K562 (cell line): ENCODE measurements around the gene ARHGDIB. TPM values are rescaled to one million over a fixed set of nuclear protein-coding genes. Genes with fewer than 3 reads are reported as not detected.
A peak's percentile ranks its signal among the peaks of the same experiment; 100 is the strongest.

Experiments
- ATAC-seq: fragments of 200-7000 bp; cut with Tn5 transposase; 3 replicates; pipeline ENCODE4 v1.9.1; 2020; ENCODE audit warnings: moderate library complexity
- BruUV-seq: library from RNA; stranded (reverse); fragments of 400-500 nt; replicated peaks from 2 replicates; lab custom pipeline; 2021; lab: Mats Ljungman, UMichigan
- CTCF ChIA-PET: fragments of 300-600 bp; formaldehyde crosslinking; extraction: SDS; loops from one replicate; lab custom pipeline; 2021; ENCODE audit warnings: low intra/inter-chr PET ratio; lab: Yijun Ruan, JAX
- POLR2A ChIA-PET: fragments of 300-600, 350-650 bp; sonication (Branson Sonifier 250); formaldehyde crosslinking; extraction: SDS; loops from one replicate; lab custom pipeline; 2021; ENCODE audit warnings: antibody characterized with exemption, inconsistent platforms; lab: Yijun Ruan, JAX
- DNase-seq, 4 experiments: peaks; one replicate each; pipeline versions ENCODE4 v3.0.0 to v3.0.0-alpha.2; 2011 to 2018; ENCODE audit warnings: low spot score in 3 of 4, mixed read lengths in 3 of 4; ENCODE audit errors: extremely low read depth in 1 of 4
- FAIRE-seq: peaks from 2 replicates; lab custom pipeline; 2011; peaks lifted over from hg19 to GRCh38; lab: Jason Lieb, UNC
- H2AFZ ChIP-seq: 2 replicates; pipeline ENCODE4 v1.6.0; 2011; ENCODE audit warnings: low read depth, low read length, control low read depth, inconsistent platforms
- H3K27ac ChIP-seq: fragments of 200-600 bp; 3 replicates; pipeline ENCODE4 v1.8.0; 2011; ENCODE audit warnings: low read depth, mild to moderate bottlenecking, control low read depth, inconsistent platforms, low read length, moderate library complexity, mixed read lengths; ENCODE audit errors: extremely low read depth
- H3K27me3 ChIP-seq, 2 experiments: fragments of 300-600 bp in 1 of 2; 2 replicates in 1 of 2; 3 replicates in 1 of 2; pipeline versions ENCODE4 v1.6.0 to v1.8.0; 2011; ENCODE audit warnings: inconsistent platforms in 2 of 2, low read length in 2 of 2, mild to moderate bottlenecking in 1 of 2, mixed read lengths in 1 of 2, moderate library complexity in 1 of 2; ENCODE audit not compliant: control insufficient read depth in 2 of 2, insufficient read depth in 2 of 2
- H3K36me3 ChIP-seq: fragments of 300-600 bp; 3 replicates; pipeline ENCODE4 v1.8.0; 2011; ENCODE audit warnings: mild to moderate bottlenecking, low read length, inconsistent platforms; ENCODE audit not compliant: control insufficient read depth, insufficient read depth
- H3K4me1 ChIP-seq, 2 experiments: fragments of 200-600 bp in 1 of 2; replicated peaks in 1 of 2; 2 replicates in 1 of 2; 3 replicates in 1 of 2; pipeline versions ENCODE4 v1.5.1 to v1.8.0; 2011; ENCODE audit warnings: inconsistent platforms in 2 of 2, low read length in 2 of 2, mild to moderate bottlenecking in 1 of 2, mixed read lengths in 1 of 2, moderate library complexity in 1 of 2; ENCODE audit not compliant: control insufficient read depth in 2 of 2, insufficient read depth in 2 of 2
- H3K4me2 ChIP-seq: 2 replicates; pipeline ENCODE4 v1.6.1; 2011; ENCODE audit warnings: low read length, control low read depth, inconsistent platforms, mixed read lengths; ENCODE audit not compliant: insufficient read depth
- H3K4me3 ChIP-seq: fragments of 200-600 bp; sonication (generic), shearing (Covaris generic); 2 replicates; pipeline ENCODE4 v1.5.1; 2016; ENCODE audit warnings: control low read depth, inconsistent platforms
- H3K79me2 ChIP-seq: fragments of 200-600 bp; 3 replicates; pipeline ENCODE4 v1.8.0; 2011; ENCODE audit warnings: low read length, inconsistent platforms; ENCODE audit not compliant: control insufficient read depth, insufficient read depth
- H3K9ac ChIP-seq, 2 experiments: 2 replicates each; pipeline versions ENCODE4 v1.6.0 to v1.6.1; 2011; ENCODE audit warnings: low read depth in 2 of 2, low read length in 2 of 2, control low read depth in 1 of 2, inconsistent platforms in 1 of 2, mild to moderate bottlenecking in 1 of 2, mixed read lengths in 1 of 2; ENCODE audit not compliant: insufficient read depth in 1 of 2
- H3K9me1 ChIP-seq: one replicate; pipeline ENCODE4 v1.6.0; 2011; ENCODE audit warnings: inconsistent platforms, mild to moderate bottlenecking, low read length, moderate library complexity; ENCODE audit not compliant: control insufficient read depth, insufficient read depth
- H3K9me3 ChIP-seq: replicated peaks from 2 replicates; pipeline ENCODE4 v1.5.1; 2011; ENCODE audit warnings: low read depth, low read length, inconsistent platforms; ENCODE audit not compliant: control insufficient read depth, insufficient read depth
- H4K20me1 ChIP-seq: replicated peaks from 2 replicates; pipeline ENCODE4 v1.6.1; 2011; ENCODE audit warnings: low read length, inconsistent platforms, mixed read lengths; ENCODE audit not compliant: control insufficient read depth, insufficient read depth
- EP300 ChIP-seq: IDR thresholded peaks from 2 replicates; pipeline ENCODE4 v1.6.1; 2012; ENCODE audit warnings: low read length, improper control_type of control experiment
- ERF ChIP-seq: fragments of 450-650 bp; formaldehyde crosslinking; IDR thresholded peaks from 2 replicates; pipeline ENCODE4 v1.4.0; 2020; ENCODE audit warnings: mild to moderate bottlenecking, mixed read lengths
- ETV6 ChIP-seq, 3 experiments: fragments of 150-350 bp in 1 of 3; sonication (generic) in 1 of 3; formaldehyde crosslinking in 1 of 3; IDR thresholded peaks; 2 replicates each; pipeline versions ENCODE4 v1.6.1 to v1.8.0; 2014 to 2022; ENCODE audit warnings: borderline replicate concordance in 2 of 3, low read depth in 2 of 3, antibody characterized with exemption in 1 of 3, low read length in 1 of 3, mild to moderate bottlenecking in 1 of 3, missing genetic modification reagents in 1 of 3
- HDAC3 ChIP-seq: fragments of 450-650 bp; IDR thresholded peaks from 2 replicates; pipeline ENCODE4 v1.6.1; 2018; ENCODE audit warnings: borderline replicate concordance, mild to moderate bottlenecking, moderate library complexity; ENCODE audit not compliant: partially characterized antibody
- ILK ChIP-seq: fragments of 450-650 bp; IDR thresholded peaks from 2 replicates; pipeline ENCODE4 v1.6.1; 2016; ENCODE audit warnings: missing genetic modification characterization, low read depth, mild to moderate bottlenecking, missing compliant biosample characterization, moderate library complexity, borderline replicate concordance
- KLF6 ChIP-seq: fragments of 250-450 bp; sonication (Bioruptor Pico); IDR thresholded peaks from 2 replicates; pipeline ENCODE4 v1.4.0; 2020; ENCODE audit warnings: mild to moderate bottlenecking, moderate library complexity, borderline replicate concordance
- OTX1 ChIP-seq: fragments of 450-650 bp; formaldehyde crosslinking; IDR thresholded peaks from 2 replicates; pipeline ENCODE4 v1.4.0; 2022; ENCODE audit warnings: mild to moderate bottlenecking
- POLR2H ChIP-seq: IDR thresholded peaks from 2 replicates; pipeline ENCODE4 v1.6.1; 2016; ENCODE audit warnings: missing genetic modification characterization, low read depth, mild to moderate bottlenecking, control low read depth, missing compliant biosample characterization, moderate library complexity
- RHOXF2B ChIP-seq: fragments of 250-450 bp; sonication (Bioruptor Pico); conservative IDR thresholded peaks from 2 replicates; pipeline ENCODE4 v1.5.1; 2021
- RUNX1 ChIP-seq: sonication (generic); IDR thresholded peaks from 2 replicates; pipeline ENCODE4 v1.6.1; 2016; ENCODE audit warnings: antibody characterized with exemption, low read depth
- SRF ChIP-seq, 2 experiments: fragments of 250-450, 450-650 bp in 1 of 2; sonication (Bioruptor Pico) in 1 of 2; sonication (generic) in 1 of 2; formaldehyde crosslinking; IDR thresholded peaks; 2 replicates each; pipeline versions ENCODE4 v1.5.0 to v1.5.1; 2020 to 2022; ENCODE audit warnings: mild to moderate bottlenecking in 1 of 2, missing genetic modification reagents in 1 of 2
- SRSF3 ChIP-seq: fragments of 200-400 bp; formaldehyde crosslinking; IDR thresholded peaks from 2 replicates; pipeline ENCODE4 v1.6.1; 2016; ENCODE audit warnings: mild to moderate bottlenecking, low read length, moderate library complexity; ENCODE audit not compliant: insufficient read depth
- ZKSCAN8 ChIP-seq: fragments of 200-800 bp; sonication (Bioruptor generic); IDR thresholded peaks from 2 replicates; pipeline ENCODE4 v1.6.1; 2016; ENCODE audit warnings: missing genetic modification characterization, missing compliant biosample characterization
- ZNF584 ChIP-seq: fragments of 200-800 bp; sonication (Bioruptor generic); IDR thresholded peaks from 2 replicates; pipeline ENCODE4 v1.6.1; 2016; ENCODE audit warnings: low read depth, mild to moderate bottlenecking, missing genetic modification characterization, missing compliant biosample characterization
- ZNF766 ChIP-seq: fragments of 200-800 bp; sonication (Bioruptor generic); conservative IDR thresholded peaks from 2 replicates; pipeline ENCODE4 v1.6.1; 2016; ENCODE audit warnings: missing genetic modification characterization, missing compliant biosample characterization
- WGBS: fragments of 100-300 bp; shearing (Covaris generic); methylation state at CpG from one replicate; pipeline ENCODE4 v1.1.6; 2016; ENCODE audit warnings: low coverage, mixed read lengths; ENCODE audit not compliant: insufficient coverage; ENCODE audit errors: missing lambda C conversion rate; 5-methylcytosine and 5-hydroxymethylcytosine counted together
- in situ Hi-C: fragments of 300-500 bp; cut with MboI; formaldehyde crosslinking; loops from 4 replicates; pipeline ENCODE4 v1.15.0; 2018; ENCODE audit warnings: inconsistent platforms, mixed read lengths
- intact Hi-C: fragments of 100-400 bp; cut with micrococcal nuclease; formaldehyde crosslinking; loops from 2 replicates; pipeline ENCODE4 v1.14.2; 2022
- polyA plus RNA-seq, 8 experiments: library from polyadenylated mRNA; depleted of rRNA in 4 of 8; stranded (reverse) in 5 of 8; unstranded in 3 of 8; fragments of >200 nt; fragmentation: Nextera tagmentation in 2 of 8; fragmentation: Illumina TruSeq in 1 of 8; extraction: Ambion mirVana in 2 of 8; extraction: Trizol in 1 of 8; gene quantifications; 2 replicates each; pipeline versions ENCODE4 v1.2.1 to v1.2.3, GENCODE V29; 2011 to 2014; ENCODE audit warnings: inconsistent platforms in 1 of 8, missing spikeins in 1 of 8
- total RNA-seq, 7 experiments: library from RNA; depleted of rRNA in 6 of 7; stranded (reverse); fragments of >200 nt in 6 of 7; fragmentation: Illumina TruSeq in 2 of 7; extraction: Trizol in 2 of 7; gene quantifications; 2 replicates each; pipeline versions ENCODE4 v1.2.1 to v1.2.3, GENCODE V29; 2011 to 2021; ENCODE audit warnings: low replicate concordance in 1 of 7
- TF ChIP-seq, protein P1 (sequence below), 3 experiments: fragments of 200-800 bp in 1 of 3; fragments of 250-450 bp in 1 of 3; fragments of 450-650 bp in 1 of 3; sonication (Bioruptor Pico) in 1 of 3; sonication (Bioruptor generic) in 1 of 3; formaldehyde crosslinking in 1 of 3; IDR thresholded peaks; 2 replicates each; pipeline versions ENCODE4 v1.6.1 to v1.8.0; 2016 to 2022; ENCODE audit warnings: mild to moderate bottlenecking in 2 of 3, missing genetic modification characterization in 2 of 3, missing compliant biosample characterization in 1 of 3, moderate library complexity in 1 of 3
- TF ChIP-seq, protein P2 (sequence below): fragments of 450-650 bp; formaldehyde crosslinking; conservative IDR thresholded peaks from 2 replicates; pipeline ENCODE4 v1.4.0; 2022; ENCODE audit warnings: mild to moderate bottlenecking, missing genetic modification characterization

The ARHGDIB gene
- total and polyA plus RNA-seq, 9 of the 15 experiments (the other 6 are each of a cell fraction or from before 2014, with no cell fraction given), result 9.5 to 204 (median 116) TPM

DNA sequence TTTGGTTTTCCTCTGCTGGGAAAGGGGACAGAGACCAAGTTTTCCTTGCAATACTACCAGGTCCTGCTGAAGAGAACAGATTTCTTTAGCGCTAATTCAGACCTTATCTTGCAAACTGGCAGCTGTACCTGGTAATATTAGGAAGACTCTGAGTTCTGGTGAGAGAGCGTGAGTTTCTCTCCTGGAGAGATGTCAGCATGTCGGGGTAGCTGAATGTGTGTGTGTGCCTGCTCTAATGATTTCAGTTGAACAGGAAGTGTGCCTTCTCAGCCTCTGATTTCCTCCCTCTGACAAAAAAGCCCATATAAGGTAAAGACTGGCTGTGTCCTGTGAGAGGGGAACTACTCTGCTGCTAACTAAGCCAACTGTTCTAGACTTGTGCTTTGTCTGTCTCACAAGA lies 12.7 kb downstream of the ARHGDIB start:
- Histone ChIP-seq H3K36me3 (peaks cover 34% of the 10 kb centered on the region; the same call in 1 of the 3 replicates), H3K4me2 (no peak overlapping the region), H3K27ac (peak overlapping the region; percentile 53; the same call in 1 of the 3 replicates), H3K9me1 (no peaks in the 10 kb centered on the region), H3K27me3 (no peaks in the 10 kb centered on the region), H2AFZ (no peak overlapping the region), H3K79me2 (no peaks in the 10 kb centered on the region), H4K20me1 (no peaks in the 10 kb centered on the region), H3K9me3 (no peaks in the 10 kb centered on the region), H3K4me1 (no peaks in the 10 kb centered on the region; a peak in 1 of 5 replicates), H3K4me3 (no peak overlapping the region), H3K9ac (no peak overlapping the region)
- intact Hi-C loops, result no loop called here
- BruUV-seq, result no TSS peak
- FAIRE-seq (no peak), ATAC-seq (peak; percentile 58), DNase-seq (peak in 1 of 4 experiments; percentile 16)
- ChIA-PET CTCF (no interaction called here), POLR2A (no interaction called here)
- 26% methylated on average over 3 of the region's 3 CpGs for WGBS
- in situ Hi-C loops, result no loop called here
- TF ChIP-seq ZKSCAN8 (0 out of 2 replicates have a peak, but pooled peaks have one; percentile 24), EP300 (peak; percentile 12; the same call in 1 of the 2 replicates), SRSF3 (no peak), POLR2H (tag) (0 out of 2 replicates have a peak, but pooled peaks have one; percentile 38), ETV6 (IDR thresholded peaks at IDR 0.05; ENCODE audit: borderline replicate concordance in 1 of 2, low read depth in 2 of 2, low read length in 1 of 2) (no peak), ETV6 (CRISPR knock-in tag; IDR thresholded peaks at IDR 0.05; ENCODE audit: borderline replicate concordance) (no peak), KLF6 (CRISPR knock-in tag) (no peak), RUNX1 (no peak), SRF (CRISPR knock-in tag; IDR thresholded peaks at IDR 0.05) (peak; percentile 71 to 96; a peak in 3 of 4 replicates), ZNF766 (CRISPR knock-in tag) (peak; percentile 93), ERF (no peak), RHOXF2B (no peak), ILK (tag) (no peak), HDAC3 (no peak), ZNF584 (CRISPR knock-in tag) (0 out of 2 replicates have a peak, but pooled peaks have one; percentile 21), OTX1 (0 out of 2 replicates have a peak, but pooled peaks have one; percentile 38)
- TF ChIP-seq, protein P1, sequence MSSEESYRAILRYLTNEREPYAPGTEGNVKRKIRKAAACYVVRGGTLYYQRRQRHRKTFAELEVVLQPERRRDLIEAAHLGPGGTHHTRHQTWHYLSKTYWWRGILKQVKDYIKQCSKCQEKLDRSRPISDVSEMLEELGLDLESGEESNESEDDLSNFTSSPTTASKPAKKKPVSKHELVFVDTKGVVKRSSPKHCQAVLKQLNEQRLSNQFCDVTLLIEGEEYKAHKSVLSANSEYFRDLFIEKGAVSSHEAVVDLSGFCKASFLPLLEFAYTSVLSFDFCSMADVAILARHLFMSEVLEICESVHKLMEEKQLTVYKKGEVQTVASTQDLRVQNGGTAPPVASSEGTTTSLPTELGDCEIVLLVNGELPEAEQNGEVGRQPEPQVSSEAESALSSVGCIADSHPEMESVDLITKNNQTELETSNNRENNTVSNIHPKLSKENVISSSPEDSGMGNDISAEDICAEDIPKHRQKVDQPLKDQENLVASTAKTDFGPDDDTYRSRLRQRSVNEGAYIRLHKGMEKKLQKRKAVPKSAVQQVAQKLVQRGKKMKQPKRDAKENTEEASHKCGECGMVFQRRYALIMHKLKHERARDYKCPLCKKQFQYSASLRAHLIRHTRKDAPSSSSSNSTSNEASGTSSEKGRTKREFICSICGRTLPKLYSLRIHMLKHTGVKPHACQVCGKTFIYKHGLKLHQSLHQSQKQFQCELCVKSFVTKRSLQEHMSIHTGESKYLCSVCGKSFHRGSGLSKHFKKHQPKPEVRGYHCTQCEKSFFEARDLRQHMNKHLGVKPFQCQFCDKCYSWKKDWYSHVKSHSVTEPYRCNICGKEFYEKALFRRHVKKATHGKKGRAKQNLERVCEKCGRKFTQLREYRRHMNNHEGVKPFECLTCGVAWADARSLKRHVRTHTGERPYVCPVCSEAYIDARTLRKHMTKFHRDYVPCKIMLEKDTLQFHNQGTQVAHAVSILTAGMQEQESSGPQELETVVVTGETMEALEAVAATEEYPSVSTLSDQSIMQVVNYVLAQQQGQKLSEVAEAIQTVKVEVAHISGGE (CRISPR knock-in tag; IDR thresholded peaks at IDR 0.05), result 0 out of 6 replicates have a peak, but pooled peaks of 1 of the 3 experiments have one; percentile 29
- TF ChIP-seq, protein P2, sequence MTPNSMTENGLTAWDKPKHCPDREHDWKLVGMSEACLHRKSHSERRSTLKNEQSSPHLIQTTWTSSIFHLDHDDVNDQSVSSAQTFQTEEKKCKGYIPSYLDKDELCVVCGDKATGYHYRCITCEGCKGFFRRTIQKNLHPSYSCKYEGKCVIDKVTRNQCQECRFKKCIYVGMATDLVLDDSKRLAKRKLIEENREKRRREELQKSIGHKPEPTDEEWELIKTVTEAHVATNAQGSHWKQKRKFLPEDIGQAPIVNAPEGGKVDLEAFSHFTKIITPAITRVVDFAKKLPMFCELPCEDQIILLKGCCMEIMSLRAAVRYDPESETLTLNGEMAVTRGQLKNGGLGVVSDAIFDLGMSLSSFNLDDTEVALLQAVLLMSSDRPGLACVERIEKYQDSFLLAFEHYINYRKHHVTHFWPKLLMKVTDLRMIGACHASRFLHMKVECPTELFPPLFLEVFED (CRISPR knock-in tag), result 0 out of 2 replicates have a peak, but pooled peaks have one; percentile 50
